HG02678 (cell line): ENCODE measurements around the gene L3MBTL3.

Source experiments
- ATAC-seq: cut with Tn5 transposase; IDR thresholded peaks from one replicate; pipeline ENCODE4 v1.9.1; 2021; ENCODE audit warnings: mild to moderate bottlenecking, moderate library complexity; ENCODE audit not compliant: unreplicated experiment

Gene L3MBTL3

GRCh38 chr6:130018292-130018743, at the start of gene L3MBTL3:
L3MBTL3 (plus strand) TSS chr6:130018581; CDS start chr6:130042700, 24,119 bp downstream.
- peak; percentile 68 for ATAC-seq

- ATAC-seq: no peak
These were observed 49.3 kb upstream of the L3MBTL3 start for GRCh38 chr6:129969064-129969463.

GRCh38 chr6:129976110-129976509, 42.3 kb upstream of the L3MBTL3 start:
- ATAC-seq: no peak

- no peak for ATAC-seq
These were observed 40.0 kb upstream of the L3MBTL3 start for GRCh38 chr6:129978148-129978916.

- no peak for ATAC-seq
These were observed 37.6 kb upstream of the L3MBTL3 start for GRCh38 chr6:129980821-129981220.

- no peak for ATAC-seq
These were observed 36.8 kb upstream of the L3MBTL3 start for GRCh38 chr6:129981598-129981997.

- no peak for ATAC-seq
These were observed 29.0 kb upstream of the L3MBTL3 start for GRCh38 chr6:129989396-129989795.

- no peak for ATAC-seq
These were observed 25.5 kb upstream of the L3MBTL3 start for GRCh38 chr6:129992881-129993280.

- ATAC-seq: no peak
These were observed 24.0 kb upstream of the L3MBTL3 start for GRCh38 chr6:129994410-129994809.

- no peak for ATAC-seq
These were observed 22.0 kb upstream of the L3MBTL3 start for GRCh38 chr6:129996387-129996786.

GRCh38 chr6:130000526-130001421, 17.6 kb upstream of the L3MBTL3 start:
- no peak for ATAC-seq

- ATAC-seq: no peak
These were observed 10.0 kb upstream of the L3MBTL3 start for GRCh38 chr6:130008236-130008873.

GRCh38 chr6:130009146-130009545, 9.2 kb upstream of the L3MBTL3 start:
- no peak for ATAC-seq

GRCh38 chr6:130010387-130010786, 8.0 kb upstream of the L3MBTL3 start:
- ATAC-seq: no peak

GRCh38 chr6:130012728-130013127, 5.7 kb upstream of the L3MBTL3 start:
- no peak for ATAC-seq

- ATAC-seq: peak; percentile 24
These were observed 454 bp downstream of the L3MBTL3 start for GRCh38 chr6:130018744-130019325.

GRCh38 chr6:130019326-130020072, 1.1 kb downstream of the L3MBTL3 start:
- peak; percentile 20 for ATAC-seq

GRCh38 chr6:130020073-130020906, 1.9 kb downstream of the L3MBTL3 start:
- ATAC-seq: no peak

GRCh38 chr6:130020907-130021629, 2.7 kb downstream of the L3MBTL3 start:
- peak; percentile 69 for ATAC-seq
